AG04450 (cell line): ENCODE measurements around the gene SLC16A11. TPM values are rescaled to one million over a fixed set of nuclear protein-coding genes. Genes with fewer than 3 reads are reported as not detected.
"Not testable (repeated sequence)": the region's sequence is repeated elsewhere in the genome, so short reads cannot be mapped to it uniquely, and the experiment has no call there.

Experiments
- CTCF ChIA-PET: fragments of 300-600, 350-600 bp; formaldehyde crosslinking; extraction: SDS; loops from one replicate; lab custom pipeline; 2022; ENCODE audit warnings: antibody characterized with exemption, inconsistent platforms; lab: Charles Lee
- POLR2A ChIA-PET: fragments of 350-600 bp; formaldehyde crosslinking; extraction: SDS; loops from one replicate; lab custom pipeline; 2021; ENCODE audit warnings: antibody characterized with exemption, inconsistent platforms; lab: Yijun Ruan, JAX
- DNase-seq: peaks from one replicate; pipeline ENCODE4 v3.0.0-alpha.2; 2011; ENCODE audit warnings: low read depth, low spot score
- H3K27ac ChIP-seq: one replicate; pipeline ENCODE4 v1.5.1; 2012; ENCODE audit warnings: low read depth, low read length, control low read depth
- H3K27me3 ChIP-seq: one replicate; pipeline ENCODE4 v1.6.0; 2012; ENCODE audit warnings: low read length; ENCODE audit not compliant: control insufficient read depth, insufficient read depth
- H3K4me3 ChIP-seq: 2 replicates; pipeline ENCODE4 v1.5.1; 2011; ENCODE audit warnings: mild to moderate bottlenecking, low read depth, low read length, control low read depth
- H3K9me3 ChIP-seq: 2 replicates; pipeline ENCODE4 v1.5.1; 2012; ENCODE audit warnings: low read length; ENCODE audit not compliant: control insufficient read depth, insufficient read depth
- polyA minus RNA-seq: library from RNA; depleted of rRNA, polyadenylated mRNA; stranded (reverse); fragments of >200 nt; gene quantifications from 2 replicates; pipeline ENCODE4 v1.2.3, GENCODE V29; 2011; rRNA and poly(A)+ RNA removed
- polyA plus RNA-seq: library from polyadenylated mRNA; depleted of rRNA; stranded (reverse); fragments of >200 nt; gene quantifications from 2 replicates; pipeline ENCODE4 v1.2.3, GENCODE V29; 2011; rRNA removed
- TF ChIP-seq, protein P1 (sequence below): IDR thresholded peaks from 2 replicates; pipeline ENCODE4 v1.5.1; 2011; ENCODE audit warnings: low read depth, low read length, control low read depth, inconsistent platforms

The SLC16A11 gene, protein sequence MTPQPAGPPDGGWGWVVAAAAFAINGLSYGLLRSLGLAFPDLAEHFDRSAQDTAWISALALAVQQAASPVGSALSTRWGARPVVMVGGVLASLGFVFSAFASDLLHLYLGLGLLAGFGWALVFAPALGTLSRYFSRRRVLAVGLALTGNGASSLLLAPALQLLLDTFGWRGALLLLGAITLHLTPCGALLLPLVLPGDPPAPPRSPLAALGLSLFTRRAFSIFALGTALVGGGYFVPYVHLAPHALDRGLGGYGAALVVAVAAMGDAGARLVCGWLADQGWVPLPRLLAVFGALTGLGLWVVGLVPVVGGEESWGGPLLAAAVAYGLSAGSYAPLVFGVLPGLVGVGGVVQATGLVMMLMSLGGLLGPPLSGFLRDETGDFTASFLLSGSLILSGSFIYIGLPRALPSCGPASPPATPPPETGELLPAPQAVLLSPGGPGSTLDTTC
- polyA plus RNA-seq = not detected in 2 replicates
- polyA minus RNA-seq = not detected in 2 replicates

DNA sequence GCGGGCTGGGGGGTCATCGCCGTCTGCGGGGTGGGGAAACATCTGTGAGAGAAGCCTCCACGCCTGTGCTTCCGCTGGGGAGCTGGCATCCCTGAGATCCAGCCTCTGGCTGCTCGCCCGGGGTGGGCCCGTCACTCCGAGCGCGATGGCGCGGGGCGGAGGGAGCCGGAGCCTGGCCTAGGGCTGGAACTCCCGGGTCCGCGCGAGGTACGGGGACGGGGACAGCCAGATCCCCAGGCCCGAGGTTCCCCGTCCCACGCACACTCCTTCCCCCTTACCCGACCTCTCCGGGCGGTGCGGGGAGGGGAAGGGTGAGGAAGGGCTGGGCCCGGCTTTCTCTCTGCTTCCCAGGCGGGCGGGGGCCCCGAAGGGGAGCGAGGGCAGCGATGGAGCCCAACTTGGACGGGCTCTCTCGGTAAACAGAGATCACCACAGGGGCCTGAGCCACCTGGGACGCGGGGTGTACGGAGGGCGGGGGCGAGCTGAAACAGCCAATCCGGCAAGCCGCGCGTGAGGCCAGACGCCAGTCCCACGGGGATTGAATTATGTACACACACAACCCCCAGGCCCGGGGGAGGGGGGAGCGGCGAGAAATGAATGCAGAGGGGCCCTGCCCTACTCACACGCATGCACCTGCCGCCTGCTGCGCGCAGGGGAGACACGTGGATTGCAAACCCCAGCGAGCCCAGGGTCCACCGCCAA is at the start of gene SLC16A11:
SLC16A11 (minus strand) TSS at position 596 of the 702 bp plus-strand sequence; CDS start at position 17, 579 bp downstream.
- Histone ChIP-seq H3K27me3 (peaks cover 34% of the 10 kb centered on the region), H3K4me3 (peak within 1 kb of the TSS; percentile 41), H3K27ac (no peak within 1 kb of the TSS), H3K9me3 (no peaks in the 10 kb centered on the region; the same call in 1 of the 2 replicates)
- CTCF ChIA-PET = interaction anchor here (0.9 to 3.2 kb wide), 2 partner anchors 171 to 253 kb away, joined by 3 to 20 read pairs; no protein-coding TSS in a partner anchor
- POLR2A ChIA-PET = interaction anchor here (0.7 kb wide), 1 partner anchor 89 kb away, joined by 3 read pairs; no protein-coding TSS in a partner anchor
- TF ChIP-seq, protein P1, sequence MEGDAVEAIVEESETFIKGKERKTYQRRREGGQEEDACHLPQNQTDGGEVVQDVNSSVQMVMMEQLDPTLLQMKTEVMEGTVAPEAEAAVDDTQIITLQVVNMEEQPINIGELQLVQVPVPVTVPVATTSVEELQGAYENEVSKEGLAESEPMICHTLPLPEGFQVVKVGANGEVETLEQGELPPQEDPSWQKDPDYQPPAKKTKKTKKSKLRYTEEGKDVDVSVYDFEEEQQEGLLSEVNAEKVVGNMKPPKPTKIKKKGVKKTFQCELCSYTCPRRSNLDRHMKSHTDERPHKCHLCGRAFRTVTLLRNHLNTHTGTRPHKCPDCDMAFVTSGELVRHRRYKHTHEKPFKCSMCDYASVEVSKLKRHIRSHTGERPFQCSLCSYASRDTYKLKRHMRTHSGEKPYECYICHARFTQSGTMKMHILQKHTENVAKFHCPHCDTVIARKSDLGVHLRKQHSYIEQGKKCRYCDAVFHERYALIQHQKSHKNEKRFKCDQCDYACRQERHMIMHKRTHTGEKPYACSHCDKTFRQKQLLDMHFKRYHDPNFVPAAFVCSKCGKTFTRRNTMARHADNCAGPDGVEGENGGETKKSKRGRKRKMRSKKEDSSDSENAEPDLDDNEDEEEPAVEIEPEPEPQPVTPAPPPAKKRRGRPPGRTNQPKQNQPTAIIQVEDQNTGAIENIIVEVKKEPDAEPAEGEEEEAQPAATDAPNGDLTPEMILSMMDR = no peak
- no peak for DNase-seq

DNA sequence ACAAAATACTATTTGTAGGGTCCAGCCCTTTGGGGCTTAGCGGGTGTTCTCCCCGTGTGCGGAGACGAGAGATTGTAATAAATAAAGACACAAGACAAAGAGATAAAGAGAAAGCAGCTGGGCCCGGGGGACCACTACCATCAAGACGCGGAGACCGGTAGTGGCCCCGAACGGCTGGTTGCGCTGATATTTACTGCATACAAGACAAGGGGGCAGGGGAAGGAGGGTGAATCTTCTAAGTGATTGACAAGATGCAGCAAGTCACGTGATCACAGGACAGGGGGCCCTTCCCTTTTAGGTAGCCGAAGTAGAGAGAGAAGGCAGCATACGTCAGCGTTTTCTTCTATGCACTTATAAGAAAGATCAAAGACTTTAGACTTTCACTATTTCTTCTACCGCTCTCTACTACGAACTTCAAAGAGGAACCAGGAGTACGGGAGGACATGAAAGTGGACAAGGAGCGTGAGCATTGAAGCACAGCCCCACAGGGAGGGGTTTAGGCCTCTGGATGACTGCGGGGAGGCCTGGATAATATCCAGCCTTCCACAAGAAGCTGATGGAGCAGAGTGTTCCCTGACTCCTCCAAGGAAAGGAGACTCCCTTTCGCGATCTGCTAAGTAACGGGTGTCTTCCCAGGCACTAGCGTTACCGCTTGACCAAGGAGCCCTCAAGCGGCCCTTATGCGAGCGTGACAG is 47.6 kb upstream of the SLC16A11 start:
- DNase-seq, H3K27me3 ChIP-seq, H3K27ac ChIP-seq, H3K4me3 ChIP-seq, CTCF ChIA-PET, H3K9me3 ChIP-seq, POLR2A ChIA-PET: not testable (repeated sequence)

DNA sequence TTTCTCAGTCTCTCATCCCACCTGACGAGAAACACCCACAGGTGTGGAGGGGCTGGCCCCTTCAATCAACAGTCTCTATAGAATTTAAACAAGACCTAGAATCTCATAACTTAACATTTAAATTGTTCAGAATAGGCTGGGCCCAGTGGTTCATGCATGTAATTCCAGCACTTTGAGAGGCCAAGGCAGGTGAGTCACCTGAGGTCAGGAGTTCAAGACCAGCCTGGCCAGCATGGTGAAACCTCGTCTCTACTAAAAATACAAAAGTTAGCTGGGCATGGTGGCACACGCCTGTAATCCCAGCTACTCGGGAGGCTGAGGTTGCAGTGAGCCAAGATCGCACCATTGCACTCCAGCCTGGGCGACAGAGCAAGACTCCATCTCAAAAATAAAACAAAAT is 45.7 kb upstream of the SLC16A11 start:
- CTCF ChIA-PET, DNase-seq, H3K4me3 ChIP-seq, H3K27me3 ChIP-seq, H3K9me3 ChIP-seq, POLR2A ChIA-PET, H3K27ac ChIP-seq: not testable (repeated sequence)

DNA sequence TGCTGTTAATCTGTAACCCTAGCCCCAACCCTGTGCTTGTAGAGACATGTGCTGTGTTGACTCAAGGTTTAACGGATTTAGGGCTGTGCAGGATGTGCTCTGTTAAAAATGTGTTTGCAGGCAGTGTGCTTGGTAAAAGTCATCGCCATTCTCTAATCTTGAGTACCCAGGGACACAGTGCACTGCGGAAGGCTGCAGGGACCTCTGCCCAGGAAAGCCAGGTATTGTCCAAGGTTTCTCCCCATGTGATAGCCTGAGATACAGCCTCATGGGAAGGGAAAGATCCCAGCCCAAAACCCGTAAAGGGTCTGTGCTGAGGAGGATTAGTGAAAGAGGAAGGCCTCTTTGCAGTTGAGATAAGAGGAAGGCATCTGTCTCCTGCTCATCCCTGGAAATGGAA is 44.5 kb upstream of the SLC16A11 start:
- POLR2A ChIA-PET, CTCF ChIA-PET, H3K9me3 ChIP-seq, DNase-seq, H3K4me3 ChIP-seq, H3K27ac ChIP-seq, H3K27me3 ChIP-seq: not testable (repeated sequence)

DNA sequence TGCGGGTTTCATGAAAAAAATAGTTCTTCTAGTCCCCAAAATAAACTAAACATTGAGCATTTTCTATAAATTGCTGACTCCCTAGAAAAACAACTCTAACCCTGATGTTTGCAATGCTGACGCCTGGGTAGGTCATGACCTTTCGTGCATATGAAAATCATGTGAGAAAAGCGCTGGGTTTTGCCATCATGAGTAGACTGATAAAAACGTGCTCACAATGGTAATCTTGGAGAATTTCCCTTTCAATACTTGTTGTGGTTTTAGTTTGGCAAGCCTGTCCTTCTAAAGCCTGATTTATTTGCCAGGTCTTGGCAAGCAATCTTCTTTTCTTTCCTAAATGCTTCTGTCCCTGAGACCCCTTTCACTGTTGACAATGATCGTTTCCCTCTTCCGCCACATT is 40.2 kb upstream of the SLC16A11 start:
- Histone ChIP-seq H3K27ac (no peak overlapping the region), H3K9me3 (no peaks in the 10 kb centered on the region), H3K4me3 (no peak overlapping the region), H3K27me3 (peaks cover 4% of the 10 kb centered on the region)
- TF ChIP-seq, protein P1 = no peak
- CTCF ChIA-PET = no interaction called here
- DNase-seq = no peak
- POLR2A ChIA-PET = interaction anchor here (0.6 kb wide), 1 partner anchor 292 kb away, joined by 3 read pairs; no protein-coding TSS in a partner anchor

DNA sequence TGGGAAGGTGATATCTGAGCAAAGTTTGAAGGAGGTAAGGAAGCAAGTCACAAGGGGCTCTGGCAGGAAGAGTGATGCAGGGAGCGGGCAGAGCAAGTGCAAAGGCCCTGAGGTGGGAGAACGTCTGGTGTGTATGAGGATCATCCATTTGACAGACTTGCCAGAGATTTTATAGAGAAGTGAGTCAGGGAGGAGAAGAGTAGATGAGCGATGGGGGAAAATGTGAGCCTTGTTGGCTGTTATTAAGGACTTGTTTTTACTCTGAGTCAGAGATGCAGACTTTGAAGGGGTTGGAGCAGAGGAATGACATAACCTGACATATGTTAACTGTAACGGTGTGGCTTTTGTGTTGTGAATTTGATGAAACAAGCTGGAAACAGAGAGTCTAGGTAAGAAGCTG is 39.7 kb upstream of the SLC16A11 start:
- ChIA-PET POLR2A (no interaction called here), CTCF (no interaction called here)
- no peak for DNase-seq
- Histone ChIP-seq H3K27me3 (peaks cover 4% of the 10 kb centered on the region), H3K4me3 (no peak overlapping the region), H3K9me3 (no peaks in the 10 kb centered on the region), H3K27ac (no peak overlapping the region)
- TF ChIP-seq, protein P1 = no peak
